Measurements from ENCODE around the gene ZMAT2.

DNA sequence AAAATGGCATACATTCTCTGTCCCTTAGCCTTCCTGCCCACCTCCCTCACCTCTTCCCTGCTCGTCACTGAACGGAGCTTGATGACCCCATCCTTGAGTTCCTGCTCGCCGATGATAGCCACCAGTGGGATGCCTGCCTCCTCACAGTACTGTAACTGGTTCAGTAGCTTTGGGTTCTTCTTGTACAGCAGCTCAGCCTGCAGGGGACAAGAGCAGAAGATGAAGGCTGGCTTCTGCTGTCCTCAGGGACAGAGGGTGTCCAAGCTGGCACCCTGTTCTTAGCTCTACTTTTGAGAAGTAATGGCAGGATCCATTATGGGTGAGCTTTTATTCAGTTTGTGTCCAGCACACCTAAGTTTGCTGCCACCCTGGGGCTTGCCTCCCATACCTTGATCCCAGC is 25.6 kb upstream of the ZMAT2 start:
- TF ChIP-seq POLR2A (IDR thresholded peaks at IDR 0.05; ENCODE audit: control extremely low read depth in 1 of 2, low read depth in 2 of 2, low read length in 2 of 2) (no peak; a peak in 1 of 3 replicates), KDM1A (IDR thresholded peaks at IDR 0.05; ENCODE audit: borderline replicate concordance, low read length) (no peak), FOSL1 (IDR thresholded peaks at IDR 0.05; ENCODE audit: insufficient read depth, low read depth, low read length) (no peak)
- TF ChIP-seq, protein P1, sequence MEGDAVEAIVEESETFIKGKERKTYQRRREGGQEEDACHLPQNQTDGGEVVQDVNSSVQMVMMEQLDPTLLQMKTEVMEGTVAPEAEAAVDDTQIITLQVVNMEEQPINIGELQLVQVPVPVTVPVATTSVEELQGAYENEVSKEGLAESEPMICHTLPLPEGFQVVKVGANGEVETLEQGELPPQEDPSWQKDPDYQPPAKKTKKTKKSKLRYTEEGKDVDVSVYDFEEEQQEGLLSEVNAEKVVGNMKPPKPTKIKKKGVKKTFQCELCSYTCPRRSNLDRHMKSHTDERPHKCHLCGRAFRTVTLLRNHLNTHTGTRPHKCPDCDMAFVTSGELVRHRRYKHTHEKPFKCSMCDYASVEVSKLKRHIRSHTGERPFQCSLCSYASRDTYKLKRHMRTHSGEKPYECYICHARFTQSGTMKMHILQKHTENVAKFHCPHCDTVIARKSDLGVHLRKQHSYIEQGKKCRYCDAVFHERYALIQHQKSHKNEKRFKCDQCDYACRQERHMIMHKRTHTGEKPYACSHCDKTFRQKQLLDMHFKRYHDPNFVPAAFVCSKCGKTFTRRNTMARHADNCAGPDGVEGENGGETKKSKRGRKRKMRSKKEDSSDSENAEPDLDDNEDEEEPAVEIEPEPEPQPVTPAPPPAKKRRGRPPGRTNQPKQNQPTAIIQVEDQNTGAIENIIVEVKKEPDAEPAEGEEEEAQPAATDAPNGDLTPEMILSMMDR (IDR thresholded peaks at IDR 0.05; ENCODE audit: control extremely low read depth in 1 of 3, insufficient read depth in 1 of 3, low read depth in 1 of 3, low read length in 3 of 3): no peak
